ENCODE results near the gene XRRA1.

Gene XRRA1

GRCh38 chr11:74822170-74822569 lies 126.7 kb downstream of the XRRA1 start:
- DNase-seq: no peak

- no peak for DNase-seq
Measured at GRCh38 chr11:74820763-74821162, 128.1 kb downstream of the XRRA1 start.

- DNase-seq: no peak
Measured at GRCh38 chr11:74819400-74819799, 129.5 kb downstream of the XRRA1 start.

- DNase-seq: no peak
Measured at GRCh38 chr11:74818283-74818946, 130.5 kb downstream of the XRRA1 start.

- no peak for DNase-seq
Measured at GRCh38 chr11:74816664-74817063, 132.2 kb downstream of the XRRA1 start.

- no peak for DNase-seq
Measured at GRCh38 chr11:74815966-74816365, 132.9 kb downstream of the XRRA1 start.

GRCh38 chr11:74809801-74810200 lies 139.1 kb downstream of the XRRA1 start:
- DNase-seq: no peak

GRCh38 chr11:74806267-74806666 lies 142.6 kb downstream of the XRRA1 start:
- DNase-seq: no peak

- no peak for DNase-seq
Measured at GRCh38 chr11:74791333-74792100, 157.4 kb downstream of the XRRA1 start.
